K562 (cell line): Measurements from ENCODE around the gene DLGAP3. TPM values are rescaled to one million over a fixed set of nuclear protein-coding genes. Genes with fewer than 3 reads are reported as not detected.

Experiments
- ATAC-seq: fragments of 200-7000 bp; cut with Tn5 transposase; 3 replicates; pipeline ENCODE4 v1.9.1; 2020; ENCODE audit warnings: moderate library complexity
- BruUV-seq: library from RNA; stranded (reverse); fragments of 400-500 nt; replicated peaks from 2 replicates; lab custom pipeline; 2021; lab: Mats Ljungman, UMichigan
- CTCF ChIA-PET: fragments of 300-600 bp; formaldehyde crosslinking; extraction: SDS; loops from one replicate; lab custom pipeline; 2021; ENCODE audit warnings: low intra/inter-chr PET ratio; lab: Yijun Ruan, JAX
- POLR2A ChIA-PET: fragments of 300-600, 350-650 bp; sonication (Branson Sonifier 250); formaldehyde crosslinking; extraction: SDS; loops from one replicate; lab custom pipeline; 2021; ENCODE audit warnings: antibody characterized with exemption, inconsistent platforms; lab: Yijun Ruan, JAX
- DNase-seq, 4 experiments: peaks; one replicate each; pipeline versions ENCODE4 v3.0.0 to v3.0.0-alpha.2; 2011 to 2018; ENCODE audit warnings: low spot score in 3 of 4, mixed read lengths in 3 of 4; ENCODE audit errors: extremely low read depth in 1 of 4
- FAIRE-seq: peaks from 2 replicates; lab custom pipeline; 2011; peaks lifted over from hg19 to GRCh38; lab: Jason Lieb, UNC
- H2AFZ ChIP-seq: 2 replicates; pipeline ENCODE4 v1.6.0; 2011; ENCODE audit warnings: low read depth, low read length, control low read depth, inconsistent platforms
- H3K27ac ChIP-seq: fragments of 200-600 bp; 3 replicates; pipeline ENCODE4 v1.8.0; 2011; ENCODE audit warnings: low read depth, mild to moderate bottlenecking, control low read depth, inconsistent platforms, low read length, moderate library complexity, mixed read lengths; ENCODE audit errors: extremely low read depth
- H3K27me3 ChIP-seq, 2 experiments: fragments of 300-600 bp in 1 of 2; 2 replicates in 1 of 2; 3 replicates in 1 of 2; pipeline versions ENCODE4 v1.6.0 to v1.8.0; 2011; ENCODE audit warnings: inconsistent platforms in 2 of 2, low read length in 2 of 2, mild to moderate bottlenecking in 1 of 2, mixed read lengths in 1 of 2, moderate library complexity in 1 of 2; ENCODE audit not compliant: control insufficient read depth in 2 of 2, insufficient read depth in 2 of 2
- H3K36me3 ChIP-seq: fragments of 300-600 bp; 3 replicates; pipeline ENCODE4 v1.8.0; 2011; ENCODE audit warnings: mild to moderate bottlenecking, low read length, inconsistent platforms; ENCODE audit not compliant: control insufficient read depth, insufficient read depth
- H3K4me1 ChIP-seq, 2 experiments: fragments of 200-600 bp in 1 of 2; replicated peaks in 1 of 2; 2 replicates in 1 of 2; 3 replicates in 1 of 2; pipeline versions ENCODE4 v1.5.1 to v1.8.0; 2011; ENCODE audit warnings: inconsistent platforms in 2 of 2, low read length in 2 of 2, mild to moderate bottlenecking in 1 of 2, mixed read lengths in 1 of 2, moderate library complexity in 1 of 2; ENCODE audit not compliant: control insufficient read depth in 2 of 2, insufficient read depth in 2 of 2
- H3K4me2 ChIP-seq: 2 replicates; pipeline ENCODE4 v1.6.1; 2011; ENCODE audit warnings: low read length, control low read depth, inconsistent platforms, mixed read lengths; ENCODE audit not compliant: insufficient read depth
- H3K4me3 ChIP-seq: fragments of 200-600 bp; sonication (generic), shearing (Covaris generic); 2 replicates; pipeline ENCODE4 v1.5.1; 2016; ENCODE audit warnings: control low read depth, inconsistent platforms
- H3K79me2 ChIP-seq: fragments of 200-600 bp; 3 replicates; pipeline ENCODE4 v1.8.0; 2011; ENCODE audit warnings: low read length, inconsistent platforms; ENCODE audit not compliant: control insufficient read depth, insufficient read depth
- H3K9ac ChIP-seq, 2 experiments: 2 replicates each; pipeline versions ENCODE4 v1.6.0 to v1.6.1; 2011; ENCODE audit warnings: low read depth in 2 of 2, low read length in 2 of 2, control low read depth in 1 of 2, inconsistent platforms in 1 of 2, mild to moderate bottlenecking in 1 of 2, mixed read lengths in 1 of 2; ENCODE audit not compliant: insufficient read depth in 1 of 2
- H3K9me1 ChIP-seq: one replicate; pipeline ENCODE4 v1.6.0; 2011; ENCODE audit warnings: inconsistent platforms, mild to moderate bottlenecking, low read length, moderate library complexity; ENCODE audit not compliant: control insufficient read depth, insufficient read depth
- H3K9me3 ChIP-seq: replicated peaks from 2 replicates; pipeline ENCODE4 v1.5.1; 2011; ENCODE audit warnings: low read depth, low read length, inconsistent platforms; ENCODE audit not compliant: control insufficient read depth, insufficient read depth
- H4K20me1 ChIP-seq: replicated peaks from 2 replicates; pipeline ENCODE4 v1.6.1; 2011; ENCODE audit warnings: low read length, inconsistent platforms, mixed read lengths; ENCODE audit not compliant: control insufficient read depth, insufficient read depth
- FOXK1 ChIP-seq: sonication (generic); formaldehyde crosslinking; IDR thresholded peaks from 2 replicates; pipeline ENCODE4 v1.8.0; 2022; ENCODE audit warnings: missing genetic modification reagents, mild to moderate bottlenecking, borderline replicate concordance
- HES1 ChIP-seq: fragments of 450-650 bp; IDR thresholded peaks from 2 replicates; pipeline ENCODE4 v1.6.1; 2016; ENCODE audit warnings: low read depth, mild to moderate bottlenecking, moderate library complexity
- TFAM ChIP-seq: fragments of 250-450 bp; sonication (Bioruptor Pico); conservative IDR thresholded peaks from 2 replicates; pipeline ENCODE4 v1.5.0; 2021; ENCODE audit warnings: mild to moderate bottlenecking, moderate library complexity
- ZNF274 ChIP-seq: IDR thresholded peaks from 2 replicates; pipeline ENCODE4 v1.6.1; 2011; ENCODE audit warnings: low read depth, mild to moderate bottlenecking, low read length, moderate library complexity, borderline replicate concordance
- ZNF740 ChIP-seq, 3 experiments: fragments of 200-800 bp in 1 of 3; sonication (Bioruptor generic) in 1 of 3; sonication (generic) in 1 of 3; formaldehyde crosslinking in 1 of 3; IDR thresholded peaks; 2 replicates each; pipeline versions ENCODE4 v1.6.1 to v1.8.0; 2016 to 2022; ENCODE audit warnings: mild to moderate bottlenecking in 2 of 3, missing compliant biosample characterization in 2 of 3, missing genetic modification characterization in 2 of 3, missing genetic modification reagents in 1 of 3
- WGBS: fragments of 100-300 bp; shearing (Covaris generic); methylation state at CpG from one replicate; pipeline ENCODE4 v1.1.6; 2016; ENCODE audit warnings: low coverage, mixed read lengths; ENCODE audit not compliant: insufficient coverage; ENCODE audit errors: missing lambda C conversion rate; 5-methylcytosine and 5-hydroxymethylcytosine counted together
- in situ Hi-C: fragments of 300-500 bp; cut with MboI; formaldehyde crosslinking; loops from 4 replicates; pipeline ENCODE4 v1.15.0; 2018; ENCODE audit warnings: inconsistent platforms, mixed read lengths
- intact Hi-C: fragments of 100-400 bp; cut with micrococcal nuclease; formaldehyde crosslinking; loops from 2 replicates; pipeline ENCODE4 v1.14.2; 2022
- polyA plus RNA-seq, 8 experiments: library from polyadenylated mRNA; depleted of rRNA in 4 of 8; stranded (reverse) in 5 of 8; unstranded in 3 of 8; fragments of >200 nt; fragmentation: Nextera tagmentation in 2 of 8; fragmentation: Illumina TruSeq in 1 of 8; extraction: Ambion mirVana in 2 of 8; extraction: Trizol in 1 of 8; gene quantifications; 2 replicates each; pipeline versions ENCODE4 v1.2.1 to v1.2.3, GENCODE V29; 2011 to 2014; ENCODE audit warnings: inconsistent platforms in 1 of 8, missing spikeins in 1 of 8
- total RNA-seq, 7 experiments: library from RNA; depleted of rRNA in 6 of 7; stranded (reverse); fragments of >200 nt in 6 of 7; fragmentation: Illumina TruSeq in 2 of 7; extraction: Trizol in 2 of 7; gene quantifications; 2 replicates each; pipeline versions ENCODE4 v1.2.1 to v1.2.3, GENCODE V29; 2011 to 2021; ENCODE audit warnings: low replicate concordance in 1 of 7

The DLGAP3 gene
- total and polyA plus RNA-seq, 9 of the 15 experiments (the other 6 are each of a cell fraction or from before 2014, with no cell fraction given), result 0.01 to 0.16 (median 0.07) TPM; not detected in 6

GRCh38 chr1:34864759-34865158, 64.7 kb downstream of the DLGAP3 start:
- Histone ChIP-seq H3K4me3 (no peak overlapping the region), H3K9ac (0 out of 4 replicates have a peak overlapping the region, but pooled peaks of 1 of the 2 experiments have one; percentile 2), H3K4me1 (peaks cover 9 to 30% of the 10 kb centered on the region in 2 experiments; a peak in 4 of 5 replicates), H3K9me3 (peaks cover 5% of the 10 kb centered on the region), H2AFZ (0 out of 2 replicates have a peak overlapping the region, but pooled peaks have one; percentile 5), H3K27ac (no peak overlapping the region), H3K79me2 (no peaks in the 10 kb centered on the region), H3K4me2 (no peak overlapping the region), H4K20me1 (no peaks in the 10 kb centered on the region; the same call in 1 of the 2 replicates), H3K9me1 (no peaks in the 10 kb centered on the region), H3K27me3 (peaks cover 18 to 29% of the 10 kb centered on the region in 2 experiments; a peak in 4 of 5 replicates), H3K36me3 (no peaks in the 10 kb centered on the region)
- FAIRE-seq (no peak), DNase-seq (peak in 2 of 4 experiments; percentile 32 to 42), ATAC-seq (no peak)
- 74% methylated on average over 8 of the region's 8 CpGs for WGBS
- intact Hi-C loops (loop anchor here (10.0 kb wide), 1 partner anchor 570 kb away; no protein-coding TSS in a partner anchor), in situ Hi-C loops (no loop called here)
- CTCF ChIA-PET, result interaction anchor here (1.4 to 3.2 kb wide), 2 partner anchors 12 to 78 kb away, joined by 5 to 15 read pairs; no protein-coding TSS in a partner anchor
- no TSS peak for BruUV-seq
- POLR2A ChIA-PET, result interaction anchor here (0.6 to 1.5 kb wide), 3 partner anchors 12 to 728 kb away, joined by 3 to 4 read pairs (median 3); no protein-coding TSS in a partner anchor
- TF ChIP-seq ZNF740 (CRISPR knock-in tag; IDR thresholded peaks at IDR 0.05) (peak; percentile 72; the same call in 1 of the 2 replicates), ZNF740 (tag; IDR thresholded peaks at IDR 0.05) (no peak), ZNF274 (no peak)

- intact Hi-C loops, result loop anchor here (10.0 kb wide), 1 partner anchor 571 kb away; no protein-coding TSS in a partner anchor
- Histone ChIP-seq H3K9me3 (peaks cover 5% of the 10 kb centered on the region), H2AFZ (no peak overlapping the region), H4K20me1 (no peaks in the 10 kb centered on the region; the same call in 1 of the 2 replicates), H3K79me2 (peaks cover 11% of the 10 kb centered on the region), H3K9ac (no peak overlapping the region), H3K4me1 (peaks cover 13 to 26% of the 10 kb centered on the region in 2 experiments; a peak in 4 of 5 replicates), H3K36me3 (no peaks in the 10 kb centered on the region), H3K4me3 (no peak overlapping the region), H3K9me1 (no peaks in the 10 kb centered on the region), H3K27ac (no peak overlapping the region), H3K4me2 (no peak overlapping the region), H3K27me3 (peaks cover 14 to 19% of the 10 kb centered on the region in 2 experiments; a peak in 4 of 5 replicates)
- in situ Hi-C loops, result no loop called here
- DNase-seq, result no peak
- no peak for TF ChIP-seq HES1
- TF ChIP-seq FOXK1 (CRISPR knock-in tag), result no peak
- no peak for TF ChIP-seq TFAM (CRISPR knock-in tag)
- BruUV-seq, result no TSS peak
- POLR2A ChIA-PET, result interaction anchor here (1.5 kb wide), 1 partner anchor 11 kb away, joined by 3 read pairs; no protein-coding TSS in a partner anchor
- FAIRE-seq, result no peak
- CTCF ChIA-PET, result no interaction called here
- no peak for ATAC-seq
Measured at GRCh38 chr1:34863501-34863900, 65.9 kb downstream of the DLGAP3 start.
